SW 1271 (cell line): ENCODE data around the gene RADX.

Experiments used
- DNase-seq, 2 experiments: peaks; one replicate each; lab custom pipeline; 2025; lab: John Stamatoyannopoulos, UW

Gene RADX

GRCh38 chrX:106684207-106684606 is 72.4 kb downstream of the RADX start:
- no peak for DNase-seq

- DNase-seq, result no peak
These were observed 80.8 kb downstream of the RADX start for GRCh38 chrX:106692425-106693065.

- DNase-seq, result no peak
These were observed 84.7 kb downstream of the RADX start for GRCh38 chrX:106696502-106696901.

- no peak for DNase-seq
These were observed 86.9 kb downstream of the RADX start for GRCh38 chrX:106698693-106699092.

GRCh38 chrX:106702636-106703035 is 90.9 kb downstream of the RADX start:
- no peak for DNase-seq

- no peak for DNase-seq
These were observed 94.7 kb downstream of the RADX start for GRCh38 chrX:106706466-106706865.

- DNase-seq, result peak; percentile 9 to 49
These were observed 96.1 kb downstream of the RADX start for GRCh38 chrX:106707771-106708454.

GRCh38 chrX:106710771-106711170 is 99.0 kb downstream of the RADX start:
- no peak for DNase-seq

- DNase-seq, result no peak
These were observed 99.6 kb downstream of the RADX start for GRCh38 chrX:106711375-106711774.

- no peak for DNase-seq
These were observed 104.2 kb downstream of the RADX start for GRCh38 chrX:106716004-106716403.

- DNase-seq, result no peak
These were observed 104.7 kb downstream of the RADX start for GRCh38 chrX:106716463-106716862.

GRCh38 chrX:106718709-106719108 is 106.9 kb downstream of the RADX start:
- DNase-seq, result no peak

- no peak for DNase-seq
These were observed 114.2 kb downstream of the RADX start for GRCh38 chrX:106725931-106726330.

GRCh38 chrX:106726485-106727437 is 115.0 kb downstream of the RADX start, which contains the start of gene RNF128:
Gene RNF128, plus strand, starts transcription at chrX:106726701. Its CDS starts 213 bp downstream, at chrX:106726914.
- no peak for DNase-seq

- DNase-seq, result no peak
These were observed 116.6 kb downstream of the RADX start for GRCh38 chrX:106728337-106728736.
